Measurements from ENCODE around the gene ATP5MC2.
"Not testable (repeated sequence)": the region's sequence is repeated elsewhere in the genome, so short reads cannot be mapped to it uniquely, and the experiment has no call there.

Gene ATP5MC2

GRCh38 chr12:53694756-53695151 is 18.9 kb upstream of the ATP5MC2 start:
- DNase-seq = no peak

DNA sequence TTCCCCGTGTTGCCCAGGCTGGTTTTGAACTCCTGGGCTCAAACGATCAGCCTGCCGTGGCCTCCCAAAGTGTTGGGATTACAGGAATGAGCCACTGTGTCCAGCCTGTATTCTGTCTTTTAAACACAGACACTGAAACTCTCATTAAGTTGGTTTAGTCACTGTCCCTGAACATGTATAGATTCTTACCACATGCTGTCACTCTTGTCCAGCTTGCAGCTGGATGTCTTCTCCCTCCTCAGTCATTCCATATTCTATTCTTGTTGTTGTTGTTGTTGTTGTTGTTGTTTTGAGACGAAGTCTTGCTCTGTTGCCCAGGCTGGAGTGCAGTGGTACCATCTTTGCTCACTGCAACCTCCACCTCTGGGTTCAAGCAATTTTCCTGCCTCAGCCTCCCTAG is 12.3 kb upstream of the ATP5MC2 start:
- DNase-seq = no peak

GRCh38 chr12:53686436-53686835 is 10.6 kb upstream of the ATP5MC2 start:
- no peak for DNase-seq

DNA sequence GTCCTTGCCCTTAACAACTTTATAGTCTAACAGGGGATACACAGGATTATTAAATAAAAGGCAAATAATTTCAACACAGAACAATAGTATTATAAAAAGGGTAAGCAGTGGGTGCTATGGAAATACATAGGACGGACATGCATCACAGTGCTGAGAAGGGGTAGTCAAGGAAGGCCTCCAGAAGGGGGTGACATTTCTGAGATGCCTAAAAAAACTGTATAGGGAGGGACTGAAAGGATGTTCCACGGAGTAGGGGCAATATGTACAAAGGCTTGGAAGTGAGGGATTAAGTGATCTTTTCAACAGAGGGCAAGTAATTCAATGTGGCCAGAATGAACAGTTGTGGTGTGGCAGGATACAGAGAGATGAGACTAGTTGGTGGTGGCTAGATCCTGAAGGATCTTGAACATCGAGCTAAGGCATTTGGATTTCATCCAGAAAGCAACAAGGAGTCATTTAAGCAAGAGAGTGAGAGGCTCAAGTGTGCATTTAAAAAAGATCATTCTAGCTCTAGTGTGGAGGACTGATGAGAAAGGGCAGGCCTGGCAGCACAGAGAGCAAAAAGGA is 8.9 kb upstream of the ATP5MC2 start:
- DNase-seq = no peak

- DNase-seq = no peak
Observed at GRCh38 chr12:53683983-53684382, 8.1 kb upstream of the ATP5MC2 start.

DNA sequence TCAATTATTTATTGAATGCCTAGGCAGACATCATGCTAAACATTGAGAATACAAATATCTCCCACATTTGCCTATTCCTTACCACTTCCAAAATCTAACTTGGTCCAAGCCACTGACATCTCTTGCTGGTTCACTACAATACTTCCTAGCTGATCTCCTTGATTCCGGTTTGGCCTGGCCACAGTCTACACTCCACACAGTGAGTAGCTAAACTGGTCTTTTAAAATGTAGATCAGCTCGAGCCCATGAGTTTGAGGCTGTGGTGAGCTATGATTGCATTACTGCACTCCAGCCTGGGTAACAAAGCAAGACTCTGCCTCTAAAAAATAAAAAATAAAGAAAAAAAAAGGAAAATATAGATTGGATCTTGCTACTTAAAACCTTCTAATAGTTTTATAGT is 7.6 kb upstream of the ATP5MC2 start:
- no peak for DNase-seq

DNA sequence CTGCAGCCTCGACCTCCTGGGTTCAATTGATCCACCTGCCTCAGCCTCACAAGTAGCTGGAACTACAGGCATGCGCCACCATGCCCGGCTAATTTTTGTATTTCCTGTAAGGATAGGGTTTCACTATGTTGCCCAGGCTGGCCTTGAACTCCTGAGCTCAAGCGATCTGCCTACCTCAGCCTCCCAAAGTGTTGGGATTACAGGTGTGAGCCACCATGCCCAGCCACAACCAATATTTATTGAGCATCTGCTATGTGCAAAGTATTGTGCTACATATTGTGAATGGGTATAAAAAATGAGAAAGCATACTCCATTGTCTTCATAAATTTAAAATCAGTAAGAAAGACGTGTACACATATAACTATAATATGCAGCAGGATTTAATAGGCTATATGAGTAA is 4.2 kb upstream of the ATP5MC2 start:
- not testable (repeated sequence) for DNase-seq

DNA sequence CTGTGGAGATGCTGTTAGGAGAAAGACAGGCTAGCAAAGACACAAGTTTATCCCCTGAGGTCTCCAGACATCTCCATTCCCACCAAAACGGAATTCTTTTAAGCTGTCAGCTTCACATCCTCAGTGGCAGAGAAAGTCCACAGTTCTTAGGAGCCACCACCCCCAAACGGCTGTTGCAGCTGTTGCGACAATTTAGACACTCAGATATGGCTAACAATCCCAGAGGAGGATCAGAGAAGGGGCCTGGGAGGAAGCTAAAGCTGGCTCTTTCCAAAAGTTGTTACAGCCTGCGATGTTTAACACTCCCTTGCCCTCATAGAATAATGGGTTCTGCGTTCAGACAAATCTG is 1.9 kb upstream of the ATP5MC2 start:
- DNase-seq = peak in 8 of 14 donors; percentile 9 to 80 (median 52)

GRCh38 chr12:53677016-53677799 is 1.3 kb upstream of the ATP5MC2 start:
- peak in 9 of 14 donors; percentile 41 to 80 (median 63) for DNase-seq

- DNase-seq = peak in 11 of 14 donors; percentile 51 to 85 (median 75)
Observed at GRCh38 chr12:53676656-53677015, 753 bp upstream of the ATP5MC2 start.

GRCh38 chr12:53674977-53675700 is 744 bp downstream of the ATP5MC2 start:
- no peak for DNase-seq

GRCh38 chr12:53670971-53671370 is 4.9 kb downstream of the ATP5MC2 start:
- no peak for DNase-seq

- DNase-seq = no peak
Observed at GRCh38 chr12:53670308-53670707, 5.6 kb downstream of the ATP5MC2 start.

GRCh38 chr12:53667080-53667479 is 8.8 kb downstream of the ATP5MC2 start:
- no peak for DNase-seq

DNA sequence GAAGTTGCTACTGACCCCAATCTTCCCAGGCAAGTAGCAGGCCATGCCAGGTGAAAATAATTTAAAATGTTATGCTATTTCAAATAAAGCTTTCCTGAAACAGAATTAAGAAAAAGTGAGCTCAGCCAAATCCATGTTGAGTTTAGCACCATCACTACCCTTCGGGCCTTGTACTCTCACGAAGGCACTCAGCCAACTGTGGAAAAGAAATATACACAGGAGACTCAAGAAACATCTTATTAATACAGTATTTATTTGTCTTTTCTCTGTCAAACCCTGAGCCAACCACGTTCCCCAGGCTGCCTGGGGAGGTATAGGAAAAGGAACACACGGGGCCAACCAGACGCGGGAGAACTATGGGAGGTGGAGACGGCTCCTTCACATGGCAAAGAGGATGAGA is 10.9 kb downstream of the ATP5MC2 start:
- DNase-seq = no peak

DNA sequence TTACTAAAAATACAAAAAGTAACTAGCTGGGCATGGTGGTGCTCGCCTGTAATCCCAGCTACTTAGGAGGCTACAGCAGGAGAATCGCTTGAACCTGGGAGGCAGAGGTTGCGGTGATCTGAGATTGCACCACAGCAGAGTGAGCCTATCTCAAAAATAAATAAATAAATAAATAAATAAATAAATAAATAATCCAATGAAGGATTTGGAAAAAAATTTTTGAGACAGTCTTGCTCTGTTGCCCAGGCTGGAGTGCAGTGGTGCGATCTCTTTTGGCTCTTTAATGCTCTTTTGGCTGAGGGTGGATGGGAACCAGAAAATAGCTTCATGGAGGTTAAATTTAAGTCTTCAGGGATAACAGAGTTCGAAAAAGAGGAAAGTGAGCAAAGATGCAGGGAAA is 11.7 kb downstream of the ATP5MC2 start:
- no peak for DNase-seq

DNA sequence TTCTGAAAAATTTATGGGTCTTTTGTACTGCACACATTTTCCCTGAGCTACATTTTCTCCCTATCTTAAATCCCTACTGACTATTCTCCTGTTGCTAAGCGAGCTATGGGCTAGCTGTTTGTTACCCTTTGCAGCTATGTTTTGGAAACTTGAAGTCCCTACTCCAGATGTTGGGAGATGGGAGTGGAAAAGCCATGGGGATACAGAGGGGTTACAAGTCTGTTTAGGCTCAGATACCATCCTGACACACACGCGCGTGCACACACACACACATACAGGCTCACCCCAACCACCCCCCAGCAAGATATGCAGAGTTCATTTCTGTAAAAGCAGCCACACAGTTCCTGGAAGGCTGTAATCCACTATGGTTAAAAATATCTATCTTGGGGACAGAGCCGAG is 15.8 kb downstream of the ATP5MC2 start:
- no peak for DNase-seq

DNA sequence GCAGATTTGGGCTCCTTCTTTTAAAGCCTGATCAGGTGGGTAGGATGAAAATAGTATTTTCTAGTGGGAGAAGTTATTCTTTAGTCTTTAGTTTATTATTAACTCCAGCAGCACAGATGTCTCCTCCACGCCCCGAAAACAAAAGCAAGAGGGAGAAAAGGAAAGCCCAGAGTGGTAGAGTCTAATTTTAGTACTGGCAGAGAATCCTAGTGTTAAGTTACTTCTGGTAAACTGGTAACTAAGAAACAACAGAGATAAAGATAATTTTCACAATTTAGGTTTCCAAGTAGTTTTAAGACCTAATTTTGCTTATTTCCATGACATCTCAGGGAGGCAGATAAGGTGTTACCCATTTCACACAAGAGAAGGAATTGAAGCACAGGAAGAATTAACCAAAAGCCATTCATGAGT is 16.3 kb downstream of the ATP5MC2 start:
- DNase-seq = no peak

GRCh38 chr12:53659011-53659551 is 16.8 kb downstream of the ATP5MC2 start:
- DNase-seq = peak in 12 of 14 donors; percentile 19 to 84 (median 55)

- no peak for DNase-seq
Observed at GRCh38 chr12:53657041-53657440, 18.8 kb downstream of the ATP5MC2 start.

DNA sequence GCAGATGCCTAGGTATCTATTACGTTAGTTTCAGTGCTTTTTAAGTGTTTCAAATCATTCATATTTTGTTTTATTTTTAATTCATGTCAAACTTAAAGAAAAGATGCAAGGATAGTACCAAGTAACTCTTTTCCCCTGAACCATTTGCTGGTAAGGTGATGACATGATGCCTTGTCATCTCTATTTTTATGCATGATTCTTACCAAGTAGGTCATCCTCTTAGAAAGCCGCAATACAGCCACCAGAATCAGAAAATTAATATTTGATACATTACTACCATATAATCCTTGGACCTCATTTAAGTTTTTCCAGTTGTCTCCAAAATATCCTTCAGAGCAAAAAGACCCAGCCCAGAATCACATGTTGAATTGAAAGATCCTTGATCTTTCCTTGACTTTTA is 22.3 kb downstream of the ATP5MC2 start:
- DNase-seq = no peak

- no peak for DNase-seq
Observed at GRCh38 chr12:53652366-53652765, 23.5 kb downstream of the ATP5MC2 start.

DNA sequence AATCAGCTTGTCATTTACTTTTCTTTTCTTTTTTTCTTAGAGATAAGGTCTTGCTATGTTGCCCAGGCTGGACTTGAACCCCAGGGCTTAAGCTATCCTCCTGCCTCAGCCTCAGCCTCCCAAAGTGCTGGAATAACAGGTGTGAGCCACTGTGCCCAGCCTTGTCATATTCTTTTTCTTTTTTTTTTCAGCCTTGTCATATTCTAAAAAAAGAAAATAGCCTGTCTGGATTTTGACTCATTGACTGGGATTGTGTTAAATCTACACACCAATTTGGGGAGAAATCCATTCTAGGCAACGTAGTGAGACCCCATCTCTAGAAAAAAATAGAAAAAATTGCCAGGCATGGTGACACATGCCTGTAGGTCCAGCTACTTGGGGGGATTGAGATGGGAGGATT is 24.1 kb downstream of the ATP5MC2 start:
- DNase-seq = no peak

- DNase-seq = not testable (repeated sequence)
Observed at GRCh38 chr12:53646300-53646699, 29.6 kb downstream of the ATP5MC2 start.
